HG03432 (cell line): ENCODE results near the gene GGA2.
"Not testable (repeated sequence)": the region's sequence is repeated elsewhere in the genome, so short reads cannot be mapped to it uniquely, and the experiment has no call there.

Experiments
- ATAC-seq: cut with Tn5 transposase; IDR thresholded peaks from one replicate; pipeline ENCODE4 v1.9.1; 2021; ENCODE audit warnings: mild to moderate bottlenecking, moderate library complexity; ENCODE audit not compliant: unreplicated experiment

Gene GGA2

GRCh38 chr16:23478566-23478965 lies 31.7 kb downstream of the GGA2 start:
- ATAC-seq, result no peak

GRCh38 chr16:23476289-23476688 lies 34.0 kb downstream of the GGA2 start:
- no peak for ATAC-seq

- no peak for ATAC-seq
These were observed 40.5 kb downstream of the GGA2 start for GRCh38 chr16:23469814-23470213.

GRCh38 chr16:23466162-23466885 lies 44.0 kb downstream of the GGA2 start:
- ATAC-seq, result no peak

GRCh38 chr16:23465179-23465578 lies 45.1 kb downstream of the GGA2 start:
- no peak for ATAC-seq

GRCh38 chr16:23464196-23464595 lies 46.1 kb downstream of the GGA2 start:
- ATAC-seq, result no peak

- not testable (repeated sequence) for ATAC-seq
These were observed 47.3 kb downstream of the GGA2 start for GRCh38 chr16:23462994-23463393.

GRCh38 chr16:23453338-23454052 lies 56.8 kb downstream of the GGA2 start:
- ATAC-seq, result peak; percentile 11

- peak; percentile 92 for ATAC-seq
These were observed 57.5 kb downstream of the GGA2 start, which contains the start of gene COG7 for GRCh38 chr16:23452572-23453337. COG7 (minus strand) TSS chr16:23453189; CDS start chr16:23452994, 195 bp downstream.

- no peak for ATAC-seq
These were observed 58.1 kb downstream of the GGA2 start for GRCh38 chr16:23452221-23452571.

GRCh38 chr16:23448392-23448791 lies 61.9 kb downstream of the GGA2 start:
- no peak for ATAC-seq

GRCh38 chr16:23437542-23437941 lies 72.8 kb downstream of the GGA2 start:
- not testable (repeated sequence) for ATAC-seq

- no peak for ATAC-seq
These were observed 73.3 kb downstream of the GGA2 start for GRCh38 chr16:23436951-23437350.

GRCh38 chr16:23435500-23435899 lies 74.8 kb downstream of the GGA2 start:
- no peak for ATAC-seq

GRCh38 chr16:23434380-23434779 lies 75.9 kb downstream of the GGA2 start:
- no peak for ATAC-seq

GRCh38 chr16:23433261-23433920 lies 76.9 kb downstream of the GGA2 start:
- no peak for ATAC-seq

GRCh38 chr16:23432176-23433128 lies 77.8 kb downstream of the GGA2 start:
- ATAC-seq, result no peak

- ATAC-seq, result no peak
These were observed 81.9 kb downstream of the GGA2 start for GRCh38 chr16:23428351-23428750.

- ATAC-seq, result no peak
These were observed 85.9 kb downstream of the GGA2 start for GRCh38 chr16:23424292-23424958.
